ENCODE measurements around the gene ZBTB21.
A peak's percentile ranks its signal among the peaks of the same experiment; 100 is the strongest.
"Not testable (repeated sequence)": the region's sequence is repeated elsewhere in the genome, so short reads cannot be mapped to it uniquely, and the experiment has no call there.

ZBTB21 gene

GRCh38 chr21:42000908-42001307 is 9.3 kb downstream of the ZBTB21 start:
- Histone ChIP-seq H3K27ac (no peak overlapping the region), H3K36me3 (peaks cover 0 to 36% (median 14%) of the 10 kb centered on the region in 3 donors), H3K27me3 (no peaks in the 10 kb centered on the region), H3K4me1 (no peaks in the 10 kb centered on the region), H3K4me3 (no peak overlapping the region), H3K9me3 (no peaks in the 10 kb centered on the region)
- DNase-seq, result no peak
- TF ChIP-seq CTCF (IDR thresholded peaks at IDR 0.05), result no peak
- intact Hi-C loops (cut with DNase I; ENCODE audit: low total_unique reads), result no loop called here

DNA sequence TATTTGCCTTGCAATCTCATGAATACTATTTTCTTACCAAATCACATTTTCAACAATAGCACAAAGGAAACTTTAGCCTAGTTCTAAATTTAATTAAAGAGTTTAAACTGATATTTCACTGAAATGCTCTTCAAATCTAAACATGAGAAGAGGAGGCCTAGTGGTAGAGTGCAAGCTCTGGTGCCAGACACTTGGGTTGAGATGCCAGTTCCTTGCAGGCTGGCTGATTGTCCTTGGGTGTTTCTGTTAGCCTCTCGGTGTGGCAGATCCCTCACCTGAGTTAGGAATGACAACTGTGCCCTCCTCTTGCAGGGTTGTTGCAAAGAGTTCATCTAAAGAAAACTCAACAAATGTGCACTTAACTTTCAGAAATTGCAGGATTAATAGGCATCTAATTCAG is 12.5 kb downstream of the ZBTB21 start:
- H3K9me3 ChIP-seq, result no peaks in the 10 kb centered on the region
- H3K27me3 ChIP-seq, result no peaks in the 10 kb centered on the region
- intact Hi-C loops (cut with DNase I; ENCODE audit: low total_unique reads), result no loop called here
- peaks cover 6 to 50% (median 27%) of the 10 kb centered on the region in 3 donors for H3K36me3 ChIP-seq
- no peak overlapping the region for H3K27ac ChIP-seq
- peaks cover 0 to 13% (median 0%) of the 10 kb centered on the region in 4 donors for H3K4me1 ChIP-seq
- no peak for DNase-seq
- no peak overlapping the region for H3K4me3 ChIP-seq
- TF ChIP-seq CTCF (IDR thresholded peaks at IDR 0.05), result no peak

DNA sequence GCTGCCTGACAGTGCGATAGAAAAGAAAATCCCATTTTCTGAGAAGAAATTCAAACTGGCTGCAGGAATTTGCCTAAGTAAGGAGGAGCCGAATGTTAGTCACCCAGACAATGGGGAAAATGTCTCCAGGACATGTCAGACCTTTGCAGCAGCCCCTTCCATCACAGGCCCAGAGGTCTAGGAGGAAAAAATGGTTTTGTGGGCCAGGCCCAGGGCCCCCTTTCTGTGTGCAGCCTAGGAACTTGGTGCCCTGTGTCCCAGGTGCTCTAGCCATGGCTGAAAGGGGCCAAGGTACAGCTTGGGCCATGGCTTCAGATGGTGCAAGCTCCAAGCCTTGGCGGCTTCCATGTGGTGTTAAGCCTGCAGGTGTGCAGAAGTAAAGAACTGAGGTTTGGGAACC is 14.6 kb downstream of the ZBTB21 start:
- no peak for TF ChIP-seq CTCF (IDR thresholded peaks at IDR 0.05)
- no peak overlapping the region for H3K27ac ChIP-seq
- peaks cover 0 to 13% (median 0%) of the 10 kb centered on the region in 4 donors for H3K4me1 ChIP-seq
- intact Hi-C loops (cut with DNase I; ENCODE audit: low total_unique reads), result no loop called here
- H3K9me3 ChIP-seq, result no peaks in the 10 kb centered on the region
- no peaks in the 10 kb centered on the region for H3K27me3 ChIP-seq
- DNase-seq, result no peak
- H3K36me3 ChIP-seq, result peaks cover 25 to 51% (median 44%) of the 10 kb centered on the region in 3 donors
- no peak overlapping the region for H3K4me3 ChIP-seq

DNA sequence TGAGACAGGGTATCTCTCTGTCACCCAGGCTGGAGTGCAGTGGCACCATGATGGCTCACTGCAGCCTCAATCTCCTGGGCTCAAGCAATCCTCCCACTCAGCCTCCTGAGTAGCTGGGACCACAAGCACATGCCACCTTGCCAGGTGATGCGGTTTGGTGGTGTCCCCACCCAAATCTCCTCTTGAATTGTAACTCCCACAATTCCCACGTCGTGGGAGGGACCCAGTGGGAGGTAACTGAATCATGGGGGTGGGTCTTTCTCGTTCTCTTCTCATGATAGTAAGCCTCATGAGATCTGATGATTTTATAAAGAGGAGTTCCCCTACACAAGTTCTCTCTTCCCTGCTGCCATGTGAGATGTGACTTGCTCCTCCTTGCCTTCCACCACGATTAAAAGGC is 15.5 kb downstream of the ZBTB21 start:
- peaks cover 25 to 52% (median 42%) of the 10 kb centered on the region in 3 donors for H3K36me3 ChIP-seq
- H3K4me1 ChIP-seq, result peaks cover 0 to 13% (median 0%) of the 10 kb centered on the region in 4 donors
- intact Hi-C loops (cut with DNase I; ENCODE audit: low total_unique reads); DNase-seq; H3K9me3 ChIP-seq; H3K27ac ChIP-seq; H3K4me3 ChIP-seq; H3K27me3 ChIP-seq: not testable (repeated sequence)

- peaks cover 25 to 56% (median 41%) of the 10 kb centered on the region in 3 donors for H3K36me3 ChIP-seq
- H3K4me3 ChIP-seq, result no peak overlapping the region
- H3K4me1 ChIP-seq, result peaks cover 0 to 13% (median 0%) of the 10 kb centered on the region in 4 donors
- no peaks in the 10 kb centered on the region for H3K9me3 ChIP-seq
- TF ChIP-seq CTCF (IDR thresholded peaks at IDR 0.05), result no peak
- no peaks in the 10 kb centered on the region for H3K27me3 ChIP-seq
- peak overlapping the region in 1 of 2 donors; percentile 35 for H3K27ac ChIP-seq
- intact Hi-C loops (cut with DNase I; ENCODE audit: low total_unique reads), result no loop called here
- DNase-seq, result peak in 1 of 2 donors; percentile 43
Measured at GRCh38 chr21:41993744-41994143, 16.4 kb downstream of the ZBTB21 start.

DNA sequence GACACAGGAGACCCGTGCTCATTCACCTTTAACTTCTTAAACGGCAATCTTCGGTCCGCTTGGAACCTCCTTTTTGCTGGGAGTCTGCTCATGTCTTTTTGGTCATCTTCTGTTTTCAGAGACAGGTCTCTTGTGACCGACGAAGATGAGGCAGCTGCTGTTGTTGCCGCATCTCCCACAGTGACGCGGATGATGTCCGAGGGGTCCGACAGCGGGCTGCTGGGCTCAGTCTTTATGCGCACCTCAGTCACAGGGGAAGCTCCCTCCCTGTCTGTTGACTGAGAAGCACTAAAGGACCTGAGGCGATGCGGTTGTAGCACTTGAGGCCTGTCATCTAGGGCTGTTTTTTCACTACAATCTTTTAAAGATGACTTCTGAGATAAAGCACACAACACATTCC is 17.6 kb downstream of the ZBTB21 start:
- Histone ChIP-seq H3K27me3 (no peaks in the 10 kb centered on the region), H3K4me1 (peaks cover 0 to 13% (median 0%) of the 10 kb centered on the region in 4 donors), H3K9me3 (no peaks in the 10 kb centered on the region), H3K36me3 (peaks cover 25 to 56% (median 41%) of the 10 kb centered on the region in 3 donors), H3K27ac (peak overlapping the region in 1 of 2 donors; percentile 35), H3K4me3 (no peak overlapping the region)
- intact Hi-C loops (cut with DNase I; ENCODE audit: low total_unique reads), result no loop called here
- TF ChIP-seq CTCF (IDR thresholded peaks at IDR 0.05), result no peak
- no peak for DNase-seq
